Measurements from ENCODE around the gene ENTHD1. TPM values are rescaled to one million over a fixed set of nuclear protein-coding genes. Genes with fewer than 3 reads are reported as not detected.
A peak's percentile ranks its signal among the peaks of the same experiment; 100 is the strongest.
"Not testable (repeated sequence)": the region's sequence is repeated elsewhere in the genome, so short reads cannot be mapped to it uniquely, and the experiment has no call there.

ENTHD1 gene
- total RNA-seq, 1 donor from 2014 or later, result not detected

DNA sequence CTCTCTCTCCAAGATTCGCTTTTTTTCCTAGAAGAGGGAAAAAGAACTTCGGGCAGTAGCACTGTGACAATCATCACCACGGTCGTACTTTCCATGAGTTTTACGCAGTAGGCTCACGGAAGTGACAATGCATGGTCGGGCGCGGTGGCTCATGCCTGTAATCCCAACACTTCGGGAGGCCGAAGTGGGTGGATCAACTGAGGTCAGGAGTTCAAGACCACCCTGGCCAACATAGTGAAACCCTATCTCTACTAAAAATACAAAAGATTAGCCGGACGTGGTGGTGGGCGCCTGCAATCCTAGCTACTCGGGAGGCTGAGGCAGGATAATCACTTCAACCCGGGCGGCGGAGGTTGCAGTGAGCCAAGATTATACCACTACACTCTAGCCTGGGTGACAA is 30.7 kb upstream of the ENTHD1 start:
- DNase-seq (ENCODE audit: low read depth in 2 of 2), result no peak

DNA sequence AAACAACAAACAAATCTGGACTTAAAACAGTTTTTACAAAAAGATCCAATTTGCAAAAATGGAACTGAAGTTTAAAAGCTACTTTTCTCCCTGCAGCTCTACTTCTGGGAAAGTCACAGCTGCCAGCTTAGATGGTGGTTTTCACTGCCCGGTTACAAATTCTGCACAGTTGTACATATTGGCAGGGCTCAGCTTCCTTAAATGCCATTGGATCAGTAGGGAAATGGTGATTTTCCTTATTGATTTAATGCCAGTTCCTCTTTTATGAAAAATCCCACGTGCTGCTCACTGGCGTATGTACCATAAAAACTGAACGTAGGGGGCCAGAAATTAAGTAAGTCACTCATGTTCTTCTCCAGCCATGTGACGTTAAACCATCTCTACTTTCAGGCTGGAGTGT is 30.1 kb upstream of the ENTHD1 start:
- DNase-seq (ENCODE audit: low read depth in 2 of 2), result no peak

GRCh38 chr22:39920134-39920743 is 26.7 kb upstream of the ENTHD1 start:
- DNase-seq (ENCODE audit: low read depth in 2 of 2), result no peak

- DNase-seq (ENCODE audit: low read depth in 2 of 2), result peak in 1 of 2 donors; percentile 7
Measured at GRCh38 chr22:39917776-39918495, 24.4 kb upstream of the ENTHD1 start.

GRCh38 chr22:39917197-39917643 is 23.7 kb upstream of the ENTHD1 start:
- DNase-seq (ENCODE audit: low read depth in 2 of 2), result no peak

- no peak for DNase-seq (ENCODE audit: low read depth in 2 of 2)
Measured at GRCh38 chr22:39916496-39916895, 22.9 kb upstream of the ENTHD1 start.

GRCh38 chr22:39915295-39915726 is 21.8 kb upstream of the ENTHD1 start:
- DNase-seq (ENCODE audit: low read depth in 2 of 2), result no peak

- no peak for DNase-seq (ENCODE audit: low read depth in 2 of 2)
Measured at GRCh38 chr22:39914584-39914983, 21.0 kb upstream of the ENTHD1 start.

- no peak for DNase-seq (ENCODE audit: low read depth in 2 of 2)
Measured at GRCh38 chr22:39913886-39914285, 20.3 kb upstream of the ENTHD1 start.

GRCh38 chr22:39913321-39913720 is 19.8 kb upstream of the ENTHD1 start:
- DNase-seq (ENCODE audit: low read depth in 2 of 2), result no peak

- no peak for DNase-seq (ENCODE audit: low read depth in 2 of 2)
Measured at GRCh38 chr22:39910876-39911613, 17.5 kb upstream of the ENTHD1 start.

- DNase-seq (ENCODE audit: low read depth in 2 of 2), result peak in 1 of 2 donors; percentile 3
Measured at GRCh38 chr22:39908737-39909136, 15.2 kb upstream of the ENTHD1 start.

DNA sequence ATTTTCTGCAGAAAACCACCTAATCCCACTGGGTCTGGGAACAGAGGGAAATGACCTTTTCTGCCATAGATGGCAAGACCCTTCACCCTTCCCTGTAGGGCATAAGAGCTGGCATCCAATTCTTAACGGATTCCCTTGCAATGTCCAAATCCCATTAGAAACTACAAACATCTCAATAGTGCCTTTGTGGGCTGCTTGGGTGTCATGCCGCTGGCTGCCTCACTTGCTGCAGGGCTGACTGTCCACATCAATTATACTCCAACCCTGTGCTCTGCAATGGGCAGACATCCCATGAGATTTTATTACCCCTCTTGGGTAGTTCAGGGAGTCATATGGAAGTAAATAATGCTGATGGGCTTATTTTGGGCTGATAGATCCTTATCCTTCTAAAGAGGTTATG is 14.6 kb upstream of the ENTHD1 start:
- DNase-seq (ENCODE audit: low read depth in 2 of 2), result no peak

DNA sequence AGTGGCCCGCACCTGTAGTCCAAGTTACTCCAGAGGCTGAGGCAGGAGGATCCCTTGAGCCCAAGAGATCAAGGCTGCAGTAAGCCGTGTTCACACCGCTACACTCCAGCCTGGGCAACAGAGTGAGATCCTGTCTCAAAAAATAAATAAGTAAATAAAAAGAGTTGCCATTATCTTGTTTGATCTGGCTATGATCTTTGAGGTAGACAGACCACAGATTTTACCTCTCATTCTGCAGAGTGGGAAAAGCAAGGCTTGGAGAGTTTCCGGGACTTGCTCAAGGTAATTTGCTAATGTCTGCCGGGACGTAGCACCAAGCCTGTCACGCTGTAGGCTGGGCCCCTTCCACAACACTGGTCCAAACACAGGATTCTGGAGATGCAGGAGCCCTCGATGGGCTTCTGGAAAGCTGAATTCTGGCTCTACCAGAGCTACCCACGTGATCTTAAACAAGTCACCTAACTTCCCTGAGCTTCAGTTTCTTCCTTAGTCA is 14.1 kb upstream of the ENTHD1 start:
- DNase-seq (ENCODE audit: low read depth in 2 of 2), result no peak

DNA sequence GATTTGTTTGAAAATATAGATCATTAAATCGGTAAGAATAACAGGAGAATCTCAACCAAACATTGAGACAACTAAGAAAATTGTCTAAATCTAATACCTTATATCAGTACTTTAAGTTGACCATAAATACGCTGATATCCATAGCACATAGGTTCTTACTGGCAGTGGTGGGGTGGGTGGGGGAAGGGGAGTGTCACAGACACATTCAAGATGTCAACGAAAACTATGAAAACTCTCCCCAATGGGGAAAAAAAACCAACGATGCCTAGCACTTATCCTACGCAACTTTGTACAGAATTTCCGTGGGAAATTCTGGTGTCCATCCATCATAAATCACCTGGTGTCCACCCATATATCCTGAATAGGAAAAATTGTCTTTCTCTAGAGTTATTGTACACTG is 13.5 kb upstream of the ENTHD1 start:
- DNase-seq (ENCODE audit: low read depth in 2 of 2), result no peak

- no peak for DNase-seq (ENCODE audit: low read depth in 2 of 2)
Measured at GRCh38 chr22:39906207-39906606, 12.6 kb upstream of the ENTHD1 start.

DNA sequence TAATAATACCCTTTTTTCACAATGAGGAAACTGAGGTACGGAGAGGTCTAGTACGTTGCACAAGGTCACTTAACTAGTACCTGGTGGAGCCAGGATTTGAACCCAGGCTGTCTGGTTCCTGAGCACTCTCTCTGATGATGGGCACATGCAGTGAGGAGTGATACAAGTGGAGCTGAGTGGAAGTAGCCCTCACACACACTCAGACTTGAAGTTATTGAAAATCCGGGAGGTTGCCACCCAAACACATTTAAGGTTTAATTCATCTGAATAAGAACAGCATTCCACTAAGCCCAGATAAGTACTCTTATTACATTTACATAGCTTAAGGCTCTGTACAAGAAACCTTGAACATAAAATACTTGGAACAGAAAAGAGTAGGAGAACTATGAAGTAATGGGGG is 12.1 kb upstream of the ENTHD1 start:
- DNase-seq (ENCODE audit: low read depth in 2 of 2), result no peak

DNA sequence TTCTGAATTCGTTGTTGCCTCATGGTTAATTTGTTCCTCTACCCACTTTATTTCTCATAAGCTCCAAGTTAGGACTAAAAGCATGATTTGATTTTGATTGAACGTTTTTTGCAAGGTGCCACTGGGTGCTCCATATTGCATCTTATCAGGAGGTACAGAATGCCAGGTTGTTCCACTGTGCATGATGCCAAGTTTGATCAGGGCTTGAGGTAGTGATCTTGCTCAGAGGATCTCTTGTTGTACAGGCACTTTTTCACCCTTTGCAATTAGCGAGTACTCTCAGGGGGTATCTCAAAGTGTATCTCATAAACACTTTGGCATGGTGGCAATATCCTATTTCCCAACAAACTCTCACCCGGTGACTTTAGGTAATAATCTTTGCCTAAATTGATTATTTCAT is 11.3 kb upstream of the ENTHD1 start:
- DNase-seq (ENCODE audit: low read depth in 2 of 2), result no peak

- DNase-seq (ENCODE audit: low read depth in 2 of 2), result not testable (repeated sequence)
Measured at GRCh38 chr22:39904024-39904423, 10.5 kb upstream of the ENTHD1 start.

DNA sequence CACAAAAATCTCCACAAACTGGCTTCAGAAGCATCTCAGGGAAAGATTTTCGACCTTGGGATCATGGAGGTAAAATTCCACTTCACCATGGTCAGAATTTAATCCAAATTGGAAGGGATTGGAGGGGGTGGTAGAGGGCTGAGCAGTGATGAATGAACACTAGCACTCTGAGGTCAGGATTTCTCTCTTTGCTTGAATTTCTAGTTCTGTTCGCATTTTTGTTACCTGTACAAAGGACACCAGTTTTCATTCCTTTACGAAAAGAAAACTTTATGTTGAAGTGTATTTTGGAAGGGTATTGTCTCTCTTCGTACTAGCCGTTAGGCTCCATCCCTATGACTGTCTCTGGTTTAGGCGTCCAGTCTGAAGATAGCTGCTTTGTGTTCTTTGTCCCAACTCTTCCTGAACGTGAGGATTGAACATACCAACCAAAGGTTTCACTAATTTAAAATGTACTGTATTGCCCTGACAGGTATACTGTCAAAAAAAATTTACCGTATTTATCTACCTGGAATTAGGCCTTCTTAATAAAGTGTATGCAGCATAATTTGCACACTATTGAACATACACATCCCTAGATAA is 8.1 kb upstream of the ENTHD1 start:
- DNase-seq (ENCODE audit: low read depth in 2 of 2), result no peak

GRCh38 chr22:39900306-39901227 is 7.0 kb upstream of the ENTHD1 start, which contains the start of gene GRAP2:
Gene GRAP2, plus strand, starts transcription at chr22:39901084. Its CDS starts 46,023 bp downstream, at chr22:39947107.
- no peak for DNase-seq (ENCODE audit: low read depth in 2 of 2)
